A673 (cell line): Measurements from ENCODE around the gene FCHSD1. TPM values are rescaled to one million over a fixed set of nuclear protein-coding genes. Genes with fewer than 3 reads are reported as not detected.

Experiments used
- BruUV-seq: library from RNA; stranded (reverse); fragments of 400-500 nt; replicated peaks from 2 replicates; lab custom pipeline; 2021; lab: Mats Ljungman, UMichigan
- CTCF ChIA-PET: fragments of 300-600 bp; sonication (Branson Sonifier 250); formaldehyde crosslinking; loops from one replicate; lab custom pipeline; 2022; ENCODE audit warnings: antibody characterized with exemption; lab: Charles Lee
- POLR2A ChIA-PET: fragments of 300-600 bp; sonication (Branson Sonifier 250); formaldehyde crosslinking; loops from one replicate; lab custom pipeline; 2022; ENCODE audit warnings: antibody characterized with exemption; ENCODE audit not compliant: low non-redundant PET; lab: Charles Lee
- DNase-seq: peaks from one replicate; pipeline ENCODE4 v3.0.0-alpha.2; 2015; ENCODE audit warnings: low spot score
- H3K27ac ChIP-seq: fragments of 200-600 bp; sonication (generic); 2 replicates; pipeline ENCODE4 v1.5.1; 2016; ENCODE audit warnings: mixed run types, low read depth, mild to moderate bottlenecking, mixed read lengths, antibody characterized with exemption, low read length; ENCODE audit not compliant: poor library complexity, severe bottlenecking
- H3K27me3 ChIP-seq: fragments of 200-600 bp; sonication (generic); replicated peaks from 2 replicates; pipeline ENCODE4 v1.6.1; 2017; ENCODE audit warnings: mixed run types, low read depth, mild to moderate bottlenecking, mixed read lengths, antibody characterized with exemption, low read length; ENCODE audit not compliant: insufficient read depth, poor library complexity
- H3K36me3 ChIP-seq: fragments of 200-600 bp; sonication (generic); 2 replicates; pipeline ENCODE4 v1.6.1; 2016; ENCODE audit warnings: mixed run types, mild to moderate bottlenecking, mixed read lengths, antibody characterized with exemption, low read length; ENCODE audit not compliant: insufficient read depth, poor library complexity, severe bottlenecking
- H3K4me1 ChIP-seq: fragments of 200-600 bp; sonication (generic); 2 replicates; pipeline ENCODE4 v1.6.1; 2017; ENCODE audit warnings: mixed run types, mild to moderate bottlenecking, mixed read lengths, antibody characterized with exemption, low read length; ENCODE audit not compliant: insufficient read depth, poor library complexity, severe bottlenecking
- H3K4me3 ChIP-seq: fragments of 200-600 bp; sonication (generic); 2 replicates; pipeline ENCODE4 v1.5.1; 2016; ENCODE audit warnings: low read depth, mixed run types, mild to moderate bottlenecking, mixed read lengths, low read length; ENCODE audit not compliant: poor library complexity, severe bottlenecking
- H3K9me3 ChIP-seq: fragments of 200-600 bp; sonication (generic); 2 replicates; pipeline ENCODE4 v1.6.1; 2016; ENCODE audit warnings: mixed run types, low read depth, mild to moderate bottlenecking, mixed read lengths, antibody characterized with exemption, low read length; ENCODE audit not compliant: poor library complexity, severe bottlenecking
- CTCF ChIP-seq: fragments of 300-800, 200-600 bp; sonication (generic); conservative IDR thresholded peaks from 2 replicates; pipeline ENCODE4 v1.5.1; 2017; ENCODE audit warnings: low read depth, mild to moderate bottlenecking, antibody characterized with exemption, low read length, moderate library complexity, mixed read lengths
- EZH2 ChIP-seq: fragments of 200-600 bp; sonication (generic); IDR thresholded peaks from 2 replicates; pipeline ENCODE4 v1.6.1; 2017; ENCODE audit warnings: borderline replicate concordance, low read depth, mild to moderate bottlenecking, mixed read lengths, antibody characterized with exemption, low read length; ENCODE audit not compliant: poor library complexity, severe bottlenecking
- intact Hi-C: fragments of 100-400 bp; cut with micrococcal nuclease; formaldehyde crosslinking; loops from one replicate; pipeline ENCODE4 v1.10.0; 2022; ENCODE audit not compliant: unreplicated experiment
- total RNA-seq: library from RNA; stranded (reverse); gene quantifications from 2 replicates; pipeline ENCODE4 v1.2.3, GENCODE V29; 2021

FCHSD1 gene
- total RNA-seq, 1 experiment from 2014 or later: 2.3 TPM

- ChIA-PET CTCF (interaction anchor here (0.8 to 1.4 kb wide), 4 partner anchors 12 to 413 kb away, joined by 4 to 10 read pairs (median 4); partner anchors contain the start of gene PCDHB14), POLR2A (interaction anchor here (0.7 kb wide), 1 partner anchor 10 kb away, joined by 3 read pairs; no protein-coding TSS in a partner anchor)
- TF ChIP-seq CTCF (no peak), EZH2 (no peak)
- peak within 1 kb of the TSS; percentile 95 for H3K4me3 ChIP-seq
- H3K4me1 ChIP-seq: peaks cover 9% of the 10 kb centered on the region
- H3K27ac ChIP-seq: peak within 1 kb of the TSS; percentile 88
- peak; percentile 94 for DNase-seq
- intact Hi-C loops: no loop called here
- H3K36me3 ChIP-seq: peaks cover 12% of the 10 kb centered on the region
- no TSS peak for BruUV-seq
- H3K27me3 ChIP-seq: no peaks in the 10 kb centered on the region
- H3K9me3 ChIP-seq: no peaks in the 10 kb centered on the region
Observed at GRCh38 chr5:141636413-141637122, 14.7 kb downstream of the FCHSD1 start, which contains the start of the genes HDAC3 and RELL2. TSS of gene HDAC3 (minus strand) at chr5:141636849. CDS start at chr5:141636790, 59 bp downstream. TSS of gene RELL2 (plus strand) at chr5:141636997. CDS start at chr5:141638226, 1,229 bp downstream.

- Histone ChIP-seq H3K36me3 (peaks cover 13% of the 10 kb centered on the region), H3K4me1 (peaks cover 9% of the 10 kb centered on the region), H3K9me3 (no peaks in the 10 kb centered on the region), H3K27ac (peak overlapping the region; percentile 88), H3K4me3 (peak overlapping the region; percentile 95), H3K27me3 (no peaks in the 10 kb centered on the region)
- DNase-seq: no peak
- intact Hi-C loops: no loop called here
- ChIA-PET CTCF (interaction anchor here (1.3 kb wide), 1 partner anchor 17 kb away, joined by 4 read pairs; no protein-coding TSS in a partner anchor), POLR2A (no interaction called here)
- TF ChIP-seq CTCF (no peak), EZH2 (no peak)
- no TSS peak for BruUV-seq
Observed at GRCh38 chr5:141636106-141636412, 15.2 kb downstream of the FCHSD1 start.

DNA sequence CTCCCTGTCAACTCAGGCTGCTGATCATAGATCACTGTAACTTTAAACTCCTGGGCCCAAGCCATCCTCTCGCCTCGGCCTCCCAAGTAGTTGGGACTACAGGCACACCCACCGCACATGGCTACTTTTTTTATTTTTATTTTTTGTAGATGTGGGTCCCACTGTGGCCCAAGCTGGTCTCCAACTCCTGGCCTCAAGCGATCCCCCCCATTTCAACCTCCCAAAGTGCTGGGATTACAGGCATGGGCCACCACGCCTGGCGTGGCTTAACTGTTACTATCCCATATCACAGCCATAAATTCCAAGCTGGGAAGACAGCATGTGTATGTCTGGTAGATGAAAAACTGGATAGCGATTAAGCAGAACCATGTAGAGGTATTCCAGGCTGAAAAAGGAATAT is 15.6 kb downstream of the FCHSD1 start:
- intact Hi-C loops: no loop called here
- CTCF ChIA-PET: no interaction called here
- no peak for DNase-seq
- BruUV-seq: no TSS peak
- peak overlapping the region; percentile 95 for H3K4me3 ChIP-seq
- TF ChIP-seq EZH2: no peak
- no peak for TF ChIP-seq CTCF
- H3K27ac ChIP-seq: no peak overlapping the region
- H3K36me3 ChIP-seq: peaks cover 16% of the 10 kb centered on the region
- H3K4me1 ChIP-seq: peaks cover 9% of the 10 kb centered on the region
- POLR2A ChIA-PET: no interaction called here
- H3K27me3 ChIP-seq: no peaks in the 10 kb centered on the region
- no peaks in the 10 kb centered on the region for H3K9me3 ChIP-seq
